Measurements from ENCODE around the gene JMJD6.

JMJD6 gene

DNA sequence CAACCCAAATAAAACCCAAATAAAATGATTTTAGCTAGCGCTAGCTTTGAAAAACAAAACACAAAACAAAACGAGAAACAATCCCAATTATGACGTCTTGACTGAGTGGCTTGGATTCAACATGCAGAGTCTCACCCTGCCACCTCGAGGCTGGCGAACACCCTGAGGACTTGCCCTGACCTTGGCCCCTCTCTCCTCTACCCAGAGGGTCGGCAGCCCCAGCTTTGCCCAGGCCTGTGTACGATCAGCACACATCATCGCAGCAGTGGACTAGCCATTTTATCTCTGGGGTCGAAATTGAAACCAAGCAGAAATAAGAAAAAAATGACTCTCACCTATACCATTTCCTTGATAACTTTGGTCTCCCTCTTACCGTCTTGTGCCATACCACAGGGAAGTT lies 4.9 kb downstream of the JMJD6 start:
- peaks cover 74% of the 10 kb centered on the region for H3K36me3 ChIP-seq (replicated peaks)
- in situ Hi-C loops (cut with HindIII; ENCODE audit: low pct_ligation_motif_present, low sequenced_read_pairs) = no loop called here
- TF ChIP-seq, protein P1, sequence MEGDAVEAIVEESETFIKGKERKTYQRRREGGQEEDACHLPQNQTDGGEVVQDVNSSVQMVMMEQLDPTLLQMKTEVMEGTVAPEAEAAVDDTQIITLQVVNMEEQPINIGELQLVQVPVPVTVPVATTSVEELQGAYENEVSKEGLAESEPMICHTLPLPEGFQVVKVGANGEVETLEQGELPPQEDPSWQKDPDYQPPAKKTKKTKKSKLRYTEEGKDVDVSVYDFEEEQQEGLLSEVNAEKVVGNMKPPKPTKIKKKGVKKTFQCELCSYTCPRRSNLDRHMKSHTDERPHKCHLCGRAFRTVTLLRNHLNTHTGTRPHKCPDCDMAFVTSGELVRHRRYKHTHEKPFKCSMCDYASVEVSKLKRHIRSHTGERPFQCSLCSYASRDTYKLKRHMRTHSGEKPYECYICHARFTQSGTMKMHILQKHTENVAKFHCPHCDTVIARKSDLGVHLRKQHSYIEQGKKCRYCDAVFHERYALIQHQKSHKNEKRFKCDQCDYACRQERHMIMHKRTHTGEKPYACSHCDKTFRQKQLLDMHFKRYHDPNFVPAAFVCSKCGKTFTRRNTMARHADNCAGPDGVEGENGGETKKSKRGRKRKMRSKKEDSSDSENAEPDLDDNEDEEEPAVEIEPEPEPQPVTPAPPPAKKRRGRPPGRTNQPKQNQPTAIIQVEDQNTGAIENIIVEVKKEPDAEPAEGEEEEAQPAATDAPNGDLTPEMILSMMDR (IDR thresholded peaks at IDR 0.05; ENCODE audit: low read depth, low read length, missing control alignments) = no peak
- no peaks in the 10 kb centered on the region for H3K27me3 ChIP-seq (replicated peaks)
- no peak overlapping the region for H3K4me3 ChIP-seq (ENCODE audit: low read depth, low read length)
- DNase-seq = no peak
- no peak overlapping the region for H3K27ac ChIP-seq

DNA sequence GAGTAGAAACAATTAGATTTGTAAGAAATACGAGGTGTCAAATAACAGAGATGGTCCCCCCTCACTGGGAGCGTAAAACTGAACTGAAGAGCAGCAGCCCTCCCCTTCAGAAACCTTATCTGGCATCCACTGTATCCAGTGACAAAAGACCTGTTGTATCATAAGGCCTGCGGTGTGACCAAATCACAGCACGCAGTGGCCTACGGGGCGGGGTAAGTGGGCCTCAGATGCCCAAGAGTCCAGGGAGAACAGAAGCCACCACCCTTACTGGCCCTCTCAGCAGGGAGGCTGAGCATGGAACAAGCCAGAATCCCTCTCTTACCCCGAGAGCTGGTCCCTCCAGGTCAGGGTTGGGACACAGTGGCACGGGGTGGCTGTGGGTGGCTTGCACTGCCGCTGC lies 5.5 kb downstream of the JMJD6 start:
- Histone ChIP-seq H3K27me3 (replicated peaks) (no peaks in the 10 kb centered on the region), H3K27ac (no peak overlapping the region), H3K36me3 (replicated peaks) (peaks cover 74% of the 10 kb centered on the region), H3K4me3 (ENCODE audit: low read depth, low read length) (no peak overlapping the region)
- TF ChIP-seq, protein P1 (IDR thresholded peaks at IDR 0.05; ENCODE audit: low read depth, low read length, missing control alignments) = no peak
- in situ Hi-C loops (cut with HindIII; ENCODE audit: low pct_ligation_motif_present, low sequenced_read_pairs) = no loop called here
- DNase-seq = no peak

- in situ Hi-C loops (cut with HindIII; ENCODE audit: low pct_ligation_motif_present, low sequenced_read_pairs) = no loop called here
- no peak overlapping the region for H3K27ac ChIP-seq
- no peak overlapping the region for H3K4me3 ChIP-seq (ENCODE audit: low read depth, low read length)
- H3K36me3 ChIP-seq (replicated peaks) = peaks cover 79% of the 10 kb centered on the region
- no peaks in the 10 kb centered on the region for H3K27me3 ChIP-seq (replicated peaks)
- TF ChIP-seq, protein P1 (IDR thresholded peaks at IDR 0.05; ENCODE audit: low read depth, low read length, missing control alignments) = no peak
- no peak for DNase-seq
Observed at GRCh38 chr17:76720211-76720610, 6.2 kb downstream of the JMJD6 start.

- no peaks in the 10 kb centered on the region for H3K27me3 ChIP-seq (replicated peaks)
- H3K27ac ChIP-seq = no peak overlapping the region
- DNase-seq = no peak
- in situ Hi-C loops (cut with HindIII; ENCODE audit: low pct_ligation_motif_present, low sequenced_read_pairs) = no loop called here
- TF ChIP-seq, protein P1 (IDR thresholded peaks at IDR 0.05; ENCODE audit: low read depth, low read length, missing control alignments) = no peak
- no peak overlapping the region for H3K4me3 ChIP-seq (ENCODE audit: low read depth, low read length)
- H3K36me3 ChIP-seq (replicated peaks) = peaks cover 75% of the 10 kb centered on the region
Observed at GRCh38 chr17:76718516-76718915, 7.9 kb downstream of the JMJD6 start.

GRCh38 chr17:76716839-76717215 lies 9.6 kb downstream of the JMJD6 start:
- TF ChIP-seq, protein P1 (IDR thresholded peaks at IDR 0.05; ENCODE audit: low read depth, low read length, missing control alignments) = no peak
- peak; percentile 86 for DNase-seq
- Histone ChIP-seq H3K27ac (peak overlapping the region; percentile 98), H3K27me3 (replicated peaks) (no peaks in the 10 kb centered on the region), H3K4me3 (ENCODE audit: low read depth, low read length) (peak overlapping the region; percentile 31), H3K36me3 (replicated peaks) (peaks cover 69% of the 10 kb centered on the region)
- in situ Hi-C loops (cut with HindIII; ENCODE audit: low pct_ligation_motif_present, low sequenced_read_pairs) = no loop called here

DNA sequence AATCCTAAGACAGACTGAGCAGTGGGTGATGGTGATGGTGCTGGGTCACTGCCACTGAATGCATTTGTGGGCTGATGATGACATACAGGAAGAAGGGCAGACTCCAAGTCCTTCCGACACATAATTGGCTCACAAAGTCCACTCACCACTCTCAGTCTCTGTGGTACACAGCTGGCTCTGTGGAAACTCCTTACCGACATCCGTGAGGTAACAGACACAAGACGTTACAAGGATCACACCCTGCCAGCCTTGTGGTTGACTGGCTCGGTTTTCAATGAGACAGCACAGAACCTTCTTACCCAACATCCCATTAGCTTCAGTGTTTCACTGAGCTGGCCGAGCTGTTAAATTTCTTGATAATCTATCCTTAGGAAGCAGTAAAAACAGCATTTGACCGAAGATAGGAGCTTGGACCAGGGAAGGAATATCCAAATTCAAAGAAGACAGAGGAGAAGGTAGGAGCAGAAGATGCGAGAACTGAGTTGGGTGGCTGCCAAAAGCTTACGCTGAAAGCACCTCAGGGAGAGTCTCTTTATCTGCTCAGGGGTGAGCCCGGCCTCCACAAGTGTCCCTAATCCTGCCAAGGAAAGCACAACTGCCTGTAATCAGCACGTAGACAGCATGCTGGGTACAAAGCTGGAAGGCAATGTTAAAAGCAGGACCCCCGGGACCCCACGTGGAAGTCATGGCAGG lies 10.1 kb downstream of the JMJD6 start:
- peaks cover 64% of the 10 kb centered on the region for H3K36me3 ChIP-seq (replicated peaks)

More for the DNA sequence above, 10.1 kb downstream of the JMJD6 start:
- in situ Hi-C loops (cut with HindIII; ENCODE audit: low pct_ligation_motif_present, low sequenced_read_pairs) = no loop called here
- Histone ChIP-seq H3K27me3 (replicated peaks) (no peaks in the 10 kb centered on the region), H3K4me3 (ENCODE audit: low read depth, low read length) (peak overlapping the region; percentile 31), H3K27ac (peak overlapping the region; percentile 98)
- TF ChIP-seq, protein P1 (IDR thresholded peaks at IDR 0.05; ENCODE audit: low read depth, low read length, missing control alignments) = no peak
- peak; percentile 99 for DNase-seq
